NCI-H2196 treated with DMSO at 0.1 percent for 48 hours (cell line): ENCODE results near the gene RAX.
"Not testable (repeated sequence)": the region's sequence is repeated elsewhere in the genome, so short reads cannot be mapped to it uniquely, and the experiment has no call there.

ENCODE experiments used
- DNase-seq: peaks from one replicate; lab custom pipeline; 2025; ENCODE audit not compliant: unreplicated experiment; lab: John Stamatoyannopoulos, UW

Gene RAX

GRCh38 chr18:59273759-59274532 lies 692 bp upstream of the RAX start:
- DNase-seq, result no peak

GRCh38 chr18:59272221-59272888 lies 899 bp downstream of the RAX start:
- no peak for DNase-seq

- DNase-seq, result no peak
Observed at GRCh38 chr18:59271606-59272220, 1.5 kb downstream of the RAX start.

GRCh38 chr18:59270689-59271257 lies 2.5 kb downstream of the RAX start:
- DNase-seq, result peak; percentile 3

GRCh38 chr18:59269563-59270119 lies 3.6 kb downstream of the RAX start:
- DNase-seq, result no peak

- DNase-seq, result peak; percentile 22
Observed at GRCh38 chr18:59268721-59269562, 4.3 kb downstream of the RAX start.

GRCh38 chr18:59268127-59268720 lies 5.0 kb downstream of the RAX start:
- no peak for DNase-seq

- DNase-seq, result no peak
Observed at GRCh38 chr18:59267503-59268126, 5.6 kb downstream of the RAX start.

DNA sequence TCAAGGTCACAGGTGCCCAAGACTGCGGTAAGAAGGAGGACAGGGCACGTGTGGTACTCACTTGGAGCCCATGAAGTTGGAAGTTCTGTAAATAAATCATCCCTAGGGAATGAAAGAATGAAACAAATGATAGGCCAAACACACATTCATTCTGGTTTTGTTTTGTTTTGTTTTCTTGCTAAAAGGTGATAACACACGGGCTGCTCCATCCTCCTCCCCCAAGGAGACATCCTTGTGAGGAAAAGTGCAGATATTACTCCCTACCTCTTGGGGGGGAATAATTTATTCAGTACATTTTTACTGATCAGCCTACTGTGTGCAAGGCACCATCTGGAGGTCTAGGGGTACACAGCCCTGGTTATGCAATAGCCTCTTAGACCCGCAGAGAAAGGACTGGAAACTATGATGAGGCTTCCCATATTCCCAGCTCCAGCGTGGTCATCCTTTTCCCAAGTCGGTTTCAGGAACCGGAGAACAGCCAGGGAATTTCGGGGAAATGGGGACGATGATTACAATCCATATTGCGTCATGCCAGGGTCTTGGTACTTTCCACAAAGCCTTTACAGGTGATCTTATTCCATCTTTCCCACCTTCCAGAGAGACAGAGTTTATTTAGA lies 6.3 kb downstream of the RAX start:
- DNase-seq, result no peak

DNA sequence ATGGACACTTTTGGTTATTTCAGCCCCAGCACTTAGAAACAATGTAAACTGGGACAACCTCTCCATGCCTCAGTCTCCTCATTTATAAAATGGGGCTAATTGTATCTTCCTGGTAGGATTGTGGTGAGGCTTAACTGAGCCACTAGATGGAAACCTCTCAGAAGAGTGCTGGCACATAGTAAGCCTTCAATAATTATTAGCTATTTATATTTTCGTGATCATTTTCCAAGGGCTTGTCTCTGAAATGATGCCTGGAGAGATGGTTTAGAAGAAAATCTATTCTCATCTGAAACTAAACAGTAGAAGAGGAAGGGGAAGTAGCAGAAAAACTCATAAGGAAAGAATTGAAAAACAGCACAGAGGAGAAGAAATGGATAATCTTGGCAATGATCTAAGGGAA lies 6.8 kb downstream of the RAX start:
- no peak for DNase-seq

DNA sequence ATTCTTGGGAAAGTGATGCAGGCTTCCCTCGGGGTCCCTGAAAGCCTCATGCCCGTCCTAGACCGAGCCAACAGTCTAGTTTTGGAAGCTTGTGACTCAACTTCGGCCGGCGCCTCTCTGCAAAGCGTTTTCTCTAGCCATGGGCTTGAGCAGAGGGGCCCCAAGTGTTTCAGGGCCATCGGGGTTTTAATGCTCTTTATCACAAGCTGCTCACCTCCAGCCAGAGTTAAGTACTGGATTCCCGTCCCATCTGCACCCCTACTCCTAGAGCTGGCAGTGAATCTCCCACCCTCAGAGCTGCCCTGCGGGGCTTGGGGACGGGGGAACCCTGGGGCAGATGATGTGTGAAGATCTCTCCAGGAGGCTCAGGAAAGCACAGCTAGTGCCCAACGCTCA lies 7.3 kb downstream of the RAX start:
- no peak for DNase-seq

DNA sequence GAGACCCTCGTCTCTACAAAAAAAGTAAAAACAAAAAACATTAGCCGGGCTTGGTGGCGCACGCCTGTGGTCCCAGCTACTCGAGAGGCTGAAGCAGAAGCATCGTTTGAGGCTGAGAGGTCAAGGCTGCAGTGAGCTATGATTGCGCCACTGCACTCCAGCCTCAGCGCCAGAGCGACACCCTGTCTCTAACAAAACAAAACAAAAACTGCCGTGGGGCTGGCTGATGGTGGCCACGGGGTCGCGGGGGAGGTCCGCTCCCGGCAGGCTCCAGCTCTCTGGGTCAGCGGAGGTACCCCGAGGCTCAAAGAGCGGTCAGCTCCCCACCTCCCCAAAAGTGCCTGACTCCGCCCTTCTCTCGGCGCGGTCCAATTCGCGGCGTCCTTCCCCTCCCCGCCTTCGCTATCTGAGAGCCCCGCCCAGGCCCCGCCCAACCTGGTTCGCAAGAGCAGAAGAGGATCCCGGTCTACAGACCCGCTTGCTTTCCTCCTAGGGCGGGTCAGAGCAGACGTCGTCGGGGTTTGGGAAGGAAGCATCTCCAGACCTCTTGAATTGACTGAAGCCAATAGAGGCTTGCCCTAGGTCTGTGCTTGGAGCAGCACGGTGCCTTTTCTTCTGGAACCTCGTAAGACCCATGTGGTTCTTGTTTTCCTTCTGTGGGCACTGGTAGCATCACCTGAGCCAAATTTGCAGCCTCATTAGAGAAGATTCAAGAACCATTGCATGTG lies 7.8 kb downstream of the RAX start:
- DNase-seq, result no peak

DNA sequence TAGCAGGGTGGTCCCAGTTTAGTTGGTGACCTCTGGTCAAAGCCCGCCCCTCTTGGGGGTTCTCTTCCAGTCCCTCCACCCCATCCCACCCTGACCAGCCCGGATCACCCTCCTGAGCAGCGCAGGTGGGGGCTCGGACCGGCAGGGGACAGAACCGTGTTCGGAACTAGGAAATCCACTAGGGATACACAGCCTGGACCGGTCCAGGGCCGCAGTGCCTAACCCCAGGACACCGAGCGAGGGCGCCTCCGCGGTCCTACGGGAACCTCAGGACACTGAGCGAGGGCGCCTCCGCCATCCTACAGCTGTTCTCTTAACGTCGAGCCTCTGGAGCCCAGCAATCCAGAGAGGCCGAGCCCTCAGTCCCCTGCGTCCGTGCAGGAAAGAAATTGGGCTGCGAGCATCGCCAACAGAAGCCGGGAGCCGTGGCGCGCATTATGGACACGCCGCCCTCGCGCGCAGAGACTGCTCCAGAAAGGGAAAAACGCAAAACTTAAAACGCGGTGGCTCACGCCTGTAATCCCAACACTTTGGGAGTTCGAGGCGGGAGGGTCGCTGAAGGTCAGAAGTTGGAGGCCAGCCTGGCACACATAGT lies 8.5 kb downstream of the RAX start:
- no peak for DNase-seq

GRCh38 chr18:59264121-59264571 lies 9.1 kb downstream of the RAX start:
- DNase-seq, result no peak

DNA sequence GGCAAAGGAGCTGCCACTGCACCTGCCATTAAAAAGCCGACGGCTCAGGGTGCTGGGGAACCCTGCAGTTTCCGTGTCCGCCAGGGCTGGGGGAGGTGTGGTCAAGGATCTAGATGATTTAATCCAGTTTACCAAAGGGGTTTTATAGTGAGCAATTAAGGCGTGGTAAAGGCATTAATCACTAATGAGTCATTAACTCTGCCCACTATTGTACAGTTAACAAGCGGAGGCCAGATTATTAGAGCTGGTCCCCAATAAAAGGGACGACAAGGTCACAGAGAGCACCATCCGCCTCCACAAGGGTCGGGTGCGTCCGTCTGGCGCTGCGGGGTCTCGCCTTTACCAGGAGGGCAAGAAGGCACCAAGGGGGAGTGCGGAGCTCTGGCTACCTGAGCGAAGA lies 9.6 kb downstream of the RAX start:
- no peak for DNase-seq

DNA sequence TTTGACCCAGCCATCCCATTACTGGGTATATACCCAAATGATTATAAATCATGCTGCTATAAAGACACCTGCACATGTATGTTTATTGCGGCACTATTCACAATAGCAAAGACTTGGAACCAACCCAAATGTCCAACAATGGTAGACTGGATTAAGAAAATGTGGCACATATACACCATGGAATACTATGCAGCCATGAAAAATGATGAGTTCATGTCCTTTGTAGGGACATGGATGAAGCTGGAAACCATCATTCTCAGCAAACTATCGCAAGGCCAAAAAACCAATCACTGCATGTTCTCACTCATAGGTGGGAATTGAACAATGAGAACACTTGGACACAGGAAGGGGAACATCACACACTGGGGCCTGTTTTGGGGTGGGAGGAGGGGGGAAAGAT lies 11.0 kb downstream of the RAX start:
- not testable (repeated sequence) for DNase-seq

DNA sequence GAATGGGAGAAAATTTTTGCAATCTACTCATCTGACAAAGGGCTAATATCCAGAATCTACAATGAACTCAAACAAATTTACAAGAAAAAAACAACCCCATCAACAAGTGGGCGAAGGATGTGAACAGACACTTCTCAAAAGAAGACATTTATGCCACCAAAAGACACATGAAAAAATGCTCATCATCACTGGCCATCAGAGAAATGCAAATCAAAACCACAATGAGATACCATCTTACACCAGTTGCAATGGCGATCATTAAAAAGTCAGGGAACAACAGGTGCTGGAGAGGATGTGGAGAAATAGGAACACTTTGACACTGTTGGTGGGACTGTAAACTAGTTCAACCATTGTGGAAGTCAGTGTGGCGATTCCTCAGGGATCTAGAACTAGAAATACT lies 11.4 kb downstream of the RAX start:
- DNase-seq, result not testable (repeated sequence)

DNA sequence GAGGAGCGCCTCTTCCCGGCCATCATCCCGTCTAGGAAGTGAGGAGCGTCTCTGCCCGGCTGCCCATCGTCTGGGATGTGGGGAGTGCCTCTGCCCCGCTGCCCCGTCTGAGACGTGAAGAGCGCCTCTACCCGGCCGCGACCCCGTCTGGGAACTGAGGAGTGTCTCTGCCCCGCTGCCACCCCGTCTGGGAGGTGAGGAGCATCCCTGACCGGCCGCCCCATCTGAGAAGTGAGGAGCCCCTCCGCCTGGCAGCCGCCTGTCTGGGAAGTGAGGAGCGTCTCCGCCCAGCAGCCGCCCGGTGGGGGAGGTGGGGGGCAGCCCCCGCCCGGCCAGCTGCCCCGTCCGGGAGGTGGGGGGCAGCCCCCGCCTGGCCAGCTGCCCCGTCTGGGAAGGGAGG lies 17.8 kb downstream of the RAX start:
- not testable (repeated sequence) for DNase-seq
